WTC11 (cell line): ENCODE data around the gene PIGQ.

Experiments
- ATF1 ChIP-seq: sonication (generic); formaldehyde crosslinking; IDR thresholded peaks from 2 replicates; pipeline ENCODE4 v1.8.1; 2023; ENCODE audit warnings: mild to moderate bottlenecking, moderate library complexity, missing genetic modification reagents
- CTCF ChIP-seq: fragments of 200-600 bp; IDR thresholded peaks from 2 replicates; pipeline ENCODE4 v1.8.0; 2022; ENCODE audit warnings: antibody characterized with exemption
- E2F1 ChIP-seq: sonication (generic); formaldehyde crosslinking; IDR thresholded peaks from 2 replicates; pipeline ENCODE4 v1.8.0; 2022; ENCODE audit warnings: mild to moderate bottlenecking, missing genetic modification reagents
- ELF4 ChIP-seq: sonication (generic); formaldehyde crosslinking; IDR thresholded peaks from 2 replicates; pipeline ENCODE4 v1.8.1; 2022; ENCODE audit warnings: low read depth, mild to moderate bottlenecking, moderate library complexity, missing genetic modification reagents
- MYBL2 ChIP-seq: sonication (generic); formaldehyde crosslinking; IDR thresholded peaks from 2 replicates; pipeline ENCODE4 v1.8.1; 2023; ENCODE audit warnings: mild to moderate bottlenecking, moderate library complexity, missing genetic modification reagents
- TEAD4 ChIP-seq: sonication (generic); formaldehyde crosslinking; IDR thresholded peaks from 2 replicates; pipeline ENCODE4 v1.8.0; 2022; ENCODE audit warnings: mild to moderate bottlenecking, missing genetic modification reagents

- no peak for TF ChIP-seq CTCF
- no peak for TF ChIP-seq MYBL2 (CRISPR knock-in tag)
- TF ChIP-seq ATF1 (CRISPR knock-in tag) = no peak
- TF ChIP-seq E2F1 (CRISPR knock-in tag) = no peak
- TF ChIP-seq ELF4 (CRISPR knock-in tag) = no peak
- TF ChIP-seq TEAD4 (CRISPR knock-in tag) = no peak
Measured at GRCh38 chr16:525123-525519, 44.6 kb upstream of the PIGQ start.
